ENCODE results near the gene REEP2. TPM values are rescaled to one million over a fixed set of nuclear protein-coding genes. Genes with fewer than 3 reads are reported as not detected.

REEP2 gene
- polyA plus RNA-seq, 3 donors, result 1.4 to 8.2 (median 2.0) TPM

DNA sequence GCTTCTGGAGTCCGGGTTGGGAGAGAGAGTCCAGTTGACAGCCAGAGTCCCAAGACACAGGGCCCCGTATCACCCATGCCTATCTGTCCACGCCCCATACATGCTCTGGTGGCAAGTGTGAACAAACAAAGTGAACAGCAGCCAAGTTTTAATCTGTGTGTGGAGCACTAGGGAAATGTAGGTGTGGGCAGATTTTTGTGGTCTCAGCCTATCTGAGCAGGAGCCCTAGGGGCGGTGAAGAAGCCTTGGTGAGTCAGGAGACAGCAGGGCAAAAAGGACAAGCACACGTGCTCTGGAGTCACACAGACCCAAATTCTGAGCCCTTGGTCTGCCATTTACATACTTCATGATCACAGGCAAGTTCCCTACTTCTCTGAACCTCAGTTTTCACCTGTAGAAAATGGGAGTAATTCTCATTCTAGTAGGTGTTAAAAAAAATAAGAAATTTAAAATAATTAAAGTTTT, 49.7 kb downstream of the REEP2 start:
- H3K27ac ChIP-seq (ENCODE audit: low read depth, low read length), result no peak overlapping the region
- WGBS, 3 donors, result 50 to 87% (median 82%) methylated on average over 5 of the region's 5 CpGs

DNA sequence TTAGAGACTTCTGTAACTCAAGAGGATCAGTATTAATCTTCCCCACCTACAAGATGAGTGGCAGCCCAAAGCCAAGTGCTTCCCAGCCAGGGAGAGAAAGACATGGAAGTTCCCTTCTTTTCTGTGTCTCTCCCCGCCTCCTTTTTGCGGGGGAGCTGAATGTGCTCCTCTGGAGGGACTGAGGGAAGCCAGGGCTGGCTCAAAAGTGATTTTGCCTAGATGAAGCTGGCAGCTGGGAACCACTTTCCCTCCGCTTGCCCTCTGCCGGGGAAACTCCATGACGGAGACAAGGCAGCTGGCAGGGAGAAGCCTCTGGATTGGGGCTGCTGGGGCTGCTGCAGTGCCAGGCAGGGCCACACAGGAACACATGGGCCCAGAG, 50.8 kb downstream of the REEP2 start:
- WGBS, 3 donors, result 51 to 75% (median 71%) methylated on average over 5 of the region's 5 CpGs
- no peak overlapping the region for H3K27ac ChIP-seq (ENCODE audit: low read depth, low read length)

- 84 to 91% (median 85%) methylated on average over 12 of the region's 12 CpGs for WGBS, 3 donors
- H3K27ac ChIP-seq (ENCODE audit: low read depth, low read length), result no peak overlapping the region
These were observed 51.9 kb downstream of the REEP2 start for GRCh38 chr5:138490648-138491283.

DNA sequence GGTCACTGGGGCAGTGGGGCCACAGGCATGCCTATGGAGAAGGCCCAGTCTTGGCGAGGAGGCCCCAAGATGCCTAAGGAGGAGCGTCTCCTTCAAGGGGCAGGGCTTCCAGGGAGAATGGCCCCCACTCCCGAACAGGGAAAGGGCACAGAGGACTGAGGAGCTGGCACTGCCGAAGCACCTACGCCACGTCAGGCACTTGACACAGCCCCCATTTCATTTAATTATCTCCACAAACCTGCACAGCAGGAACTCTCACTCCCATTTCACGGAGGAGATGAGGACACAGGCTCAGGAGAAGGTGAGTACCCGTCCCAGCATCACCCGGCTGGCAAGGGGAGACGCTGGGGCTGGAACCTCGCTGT, 52.4 kb downstream of the REEP2 start:
- WGBS, 3 donors, result 56 to 77% (median 62%) methylated on average over 11 of the region's 11 CpGs
- H3K27ac ChIP-seq (ENCODE audit: low read depth, low read length), result no peak overlapping the region

GRCh38 chr5:138491669-138492559, 53.1 kb downstream of the REEP2 start:
- H3K27ac ChIP-seq (ENCODE audit: low read depth, low read length), result no peak overlapping the region
- 2 to 5% (median 3%) methylated on average over 58 to 91 of the region's 93 CpGs for WGBS, 3 donors

DNA sequence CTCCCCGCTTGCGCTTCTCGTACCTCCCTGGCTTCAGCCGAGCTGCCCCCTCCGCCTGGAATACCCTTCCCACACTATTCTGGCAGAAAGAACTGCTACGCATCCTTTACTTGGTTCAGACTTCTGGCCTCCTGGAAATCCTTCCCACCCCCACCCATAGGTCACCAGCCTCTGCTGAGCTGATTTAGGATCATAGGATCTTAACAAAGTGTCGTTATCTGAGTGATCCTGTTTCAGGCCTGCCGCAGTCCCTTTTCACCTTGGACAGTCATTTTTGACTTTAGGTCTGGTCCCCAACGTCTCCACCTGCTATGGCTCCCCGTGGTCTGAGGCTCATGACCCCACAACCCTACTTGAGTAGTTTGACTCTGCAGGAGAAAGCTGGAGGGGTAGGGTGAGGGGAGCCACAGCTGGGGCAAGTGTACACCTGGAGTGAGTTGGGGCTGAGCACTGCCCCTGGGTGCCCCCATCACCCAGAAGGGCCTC, 53.7 kb downstream of the REEP2 start:
- WGBS, 3 donors, result 32 to 43% (median 43%) methylated on average over 10 of the region's 10 CpGs
- no peak overlapping the region for H3K27ac ChIP-seq (ENCODE audit: low read depth, low read length)

DNA sequence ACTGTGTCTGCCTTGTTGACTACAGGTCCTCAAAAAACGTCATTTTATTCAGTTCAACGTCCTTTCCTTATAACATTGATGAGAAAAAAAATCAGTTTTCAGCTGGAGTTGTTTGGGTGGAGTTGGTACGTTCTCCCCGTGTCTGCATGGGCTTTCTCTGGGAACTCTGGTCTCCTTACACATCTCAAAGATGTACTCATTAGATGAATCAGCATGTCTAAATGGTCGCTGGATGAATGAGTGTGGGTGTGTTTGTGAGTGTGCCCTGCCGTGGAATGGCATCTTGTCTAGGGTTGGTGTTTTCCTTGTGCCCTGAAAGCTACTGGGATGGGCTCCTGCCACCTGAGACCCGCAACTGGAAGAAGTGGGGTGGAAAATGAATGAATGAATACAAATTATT, 56.5 kb downstream of the REEP2 start:
- 78 to 89% (median 86%) methylated on average over 7 of the region's 7 CpGs for WGBS, 3 donors
- H3K27ac ChIP-seq (ENCODE audit: low read depth, low read length), result no peak overlapping the region

Other genes starting within 250 kb of the REEP2 start
- 10 to 100 TPM in 2 of 3 donors, 1 to 10 TPM in 1; 6.0 to 12.4 (median 12.3) TPM for gene CDC23, start 225.7 kb upstream of the REEP2 start, polyA plus RNA-seq
- under 1 TPM; 0.28 to 0.90 (median 0.56) TPM for gene GFRA3, start 164.4 kb upstream of the REEP2 start, polyA plus RNA-seq
- gene CDC25C, start 107.3 kb upstream of the REEP2 start, polyA plus RNA-seq, result 1 to 10 TPM in 1 of 3 donors, under 1 TPM in 2; 0.03 to 1.2 (median 0.07) TPM
- 10 to 100 TPM; 12.4 to 25.9 (median 15.5) TPM for gene FAM53C, start 100.8 kb upstream of the REEP2 start, polyA plus RNA-seq
- gene KDM3B, start 86.4 kb upstream of the REEP2 start, polyA plus RNA-seq, result 10 to 100 TPM; 14.2 to 26.7 (median 22.9) TPM
- 100 to 1,000 TPM in 2 of 3 donors, 10 to 100 TPM in 1; 52.2 to 804 (median 703) TPM for gene EGR1, start 26.4 kb downstream of the REEP2 start, polyA plus RNA-seq
- 100 to 1,000 TPM in 1 of 3 donors, 10 to 100 TPM in 2; 25.5 to 108 (median 96.0) TPM for gene ETF1, start 104.2 kb downstream of the REEP2 start, polyA plus RNA-seq
- gene HSPA9, start 136.3 kb downstream of the REEP2 start, polyA plus RNA-seq, result 100 to 1,000 TPM in 1 of 3 donors, 10 to 100 TPM in 2; 73.6 to 177 (median 94.5) TPM

Measured in adipose tissue (tissue), 3 donors.